ENCODE measurements around the gene CD109.

CD109 gene

GRCh38 chr6:73854998-73855718 lies 159.2 kb downstream of the CD109 start:
- DNase-seq: no peak

DNA sequence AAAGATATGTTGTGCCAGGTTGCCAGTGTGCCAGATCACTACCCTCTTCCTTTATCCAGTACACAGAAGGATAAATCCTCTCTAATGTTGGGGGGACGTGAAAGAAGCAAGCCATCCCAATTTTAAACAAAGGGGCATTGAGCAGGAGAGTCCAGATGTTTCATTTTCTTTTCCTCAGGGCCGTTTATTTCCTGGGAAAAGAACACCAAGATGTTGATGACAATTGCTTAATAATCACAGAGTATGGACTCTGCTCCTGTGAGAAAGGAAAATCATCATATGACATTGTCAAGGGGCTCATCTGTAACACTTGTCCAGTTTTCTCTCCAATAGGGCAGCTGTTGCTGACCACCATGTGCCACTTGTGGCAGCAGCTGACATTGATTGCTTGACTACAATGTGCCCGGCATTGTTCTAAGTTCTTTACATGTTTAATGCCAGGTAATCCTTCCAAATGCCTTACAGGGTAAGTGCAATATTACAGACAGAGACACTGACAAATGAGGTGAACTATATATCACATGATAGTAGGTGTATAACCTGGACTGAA lies 161.4 kb downstream of the CD109 start:
- DNase-seq: no peak

GRCh38 chr6:73858376-73858775 lies 162.4 kb downstream of the CD109 start:
- DNase-seq: no peak

DNA sequence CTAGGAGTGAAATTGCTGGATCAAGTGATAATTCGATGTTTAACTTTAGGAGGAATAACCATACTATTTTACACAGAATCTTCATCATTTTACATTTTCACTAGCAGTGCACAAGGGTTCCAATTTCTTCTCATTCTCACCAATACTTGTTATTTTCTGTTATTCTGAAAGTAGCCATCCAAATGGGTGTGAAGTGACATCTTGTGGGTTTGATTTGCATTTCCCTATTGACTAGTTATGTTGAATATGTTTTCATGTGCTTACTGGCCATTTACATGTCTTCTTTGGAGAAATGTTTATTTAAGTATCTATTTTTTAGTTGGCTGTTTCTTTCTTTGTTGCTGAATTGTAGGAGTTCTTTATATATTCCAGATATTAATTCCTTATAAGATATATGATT lies 164.3 kb downstream of the CD109 start:
- no peak for DNase-seq

- no peak for DNase-seq
Observed at GRCh38 chr6:73866305-73866704, 170.3 kb downstream of the CD109 start.

- no peak for DNase-seq
Observed at GRCh38 chr6:73867411-73867810, 171.4 kb downstream of the CD109 start.

GRCh38 chr6:73870907-73871306 lies 174.9 kb downstream of the CD109 start:
- DNase-seq: no peak

- no peak for DNase-seq
Observed at GRCh38 chr6:73873081-73873480, 177.1 kb downstream of the CD109 start.
